PC-3 (cell line): ENCODE measurements around the gene ZNF441. TPM values are rescaled to one million over a fixed set of nuclear protein-coding genes. Genes with fewer than 3 reads are reported as not detected.

Experiments used
- ATAC-seq: fragments of 200-7000 bp; cut with Tn5 transposase; 2 replicates; pipeline ENCODE4 v1.9.1; 2020; ENCODE audit warnings: mild to moderate bottlenecking, moderate library complexity
- BruUV-seq: library from RNA; stranded (reverse); fragments of 400-500 nt; replicated peaks from 2 replicates; lab custom pipeline; 2021; lab: Mats Ljungman, UMichigan
- CTCF ChIA-PET: fragments of 300-600 bp; sonication (Branson Sonifier 250); formaldehyde crosslinking; loops from one replicate; lab custom pipeline; 2022; ENCODE audit warnings: antibody characterized with exemption; lab: Charles Lee
- POLR2A ChIA-PET: fragments of 300-600 bp; sonication (Branson Sonifier 250); formaldehyde crosslinking; loops from one replicate; lab custom pipeline; 2022; ENCODE audit warnings: antibody characterized with exemption; ENCODE audit not compliant: unreplicated experiment; lab: Charles Lee
- DNase-seq: peaks from one replicate; pipeline ENCODE4 v3.0.0-alpha.2; 2015
- H2AFZ ChIP-seq: fragments of 300-600 bp; sonication (generic); 2 replicates; pipeline ENCODE4 v1.6.0; 2016; ENCODE audit warnings: antibody characterized with exemption, low read length
- H3F3A ChIP-seq: fragments of 300-600 bp; sonication (generic); one replicate; pipeline ENCODE4 v1.6.0; 2017; ENCODE audit warnings: antibody characterized with exemption, low read length, control low read depth, mild to moderate bottlenecking; ENCODE audit not compliant: unreplicated experiment
- H3K27ac ChIP-seq: fragments of 300-600 bp; sonication (generic); 2 replicates; pipeline ENCODE4 v1.5.1; 2016; ENCODE audit warnings: mild to moderate bottlenecking, low read length
- H3K27me3 ChIP-seq: fragments of 300-600 bp; sonication (generic); 2 replicates; pipeline ENCODE4 v1.6.1; 2016; ENCODE audit warnings: low read length, mixed read lengths
- H3K36me3 ChIP-seq: fragments of 300-600 bp; sonication (generic); 2 replicates; pipeline ENCODE4 v1.6.1; 2016; ENCODE audit warnings: low read depth, mixed run types, low read length, mixed read lengths
- H3K4me1 ChIP-seq: fragments of 300-600 bp; sonication (generic); 2 replicates; pipeline ENCODE4 v1.5.1; 2016; ENCODE audit warnings: low read length; ENCODE audit not compliant: insufficient read depth
- H3K4me2 ChIP-seq: fragments of 300-600 bp; sonication (generic); 2 replicates; pipeline ENCODE4 v1.6.0; 2016; ENCODE audit warnings: low read length
- H3K4me3 ChIP-seq: fragments of 300-600 bp; sonication (generic); 2 replicates; pipeline ENCODE4 v1.5.1; 2016; ENCODE audit warnings: mild to moderate bottlenecking, low read length, mixed read lengths
- H3K79me2 ChIP-seq: fragments of 300-600 bp; sonication (generic); 2 replicates; pipeline ENCODE4 v1.6.1; 2017; ENCODE audit warnings: low read length, mixed read lengths
- H3K9ac ChIP-seq: fragments of 300-600 bp; sonication (generic); 2 replicates; pipeline ENCODE4 v1.6.0; 2016; ENCODE audit warnings: mild to moderate bottlenecking, low read length
- H3K9me2 ChIP-seq: fragments of 300-600 bp; sonication (generic); replicated peaks from 2 replicates; pipeline ENCODE4 v1.6.1; 2016; ENCODE audit warnings: mixed run types, low read length, mixed read lengths
- H3K9me3 ChIP-seq: fragments of 300-600 bp; sonication (generic); 2 replicates; pipeline ENCODE4 v1.6.1; 2016; ENCODE audit warnings: low read length, mixed read lengths
- H4K20me1 ChIP-seq: fragments of 300-600 bp; sonication (generic); 2 replicates; pipeline ENCODE4 v1.6.1; 2016; ENCODE audit warnings: low read length, mixed read lengths
- EZH2 ChIP-seq: fragments of 300-600 bp; sonication (generic); IDR thresholded peaks from one replicate; pipeline ENCODE4 v1.6.1; 2017; ENCODE audit warnings: antibody characterized with exemption, mild to moderate bottlenecking, low read length; ENCODE audit not compliant: unreplicated experiment
- EZH2phosphoT487 ChIP-seq: fragments of 300-600 bp; sonication (generic); IDR thresholded peaks from 2 replicates; pipeline ENCODE4 v1.6.1; 2018; ENCODE audit warnings: mild to moderate bottlenecking, antibody characterized with exemption, low read length, borderline replicate concordance
- intact Hi-C: fragments of 100-400 bp; cut with micrococcal nuclease; formaldehyde crosslinking; loops from 2 replicates; pipeline ENCODE4 v1.9.0; 2023
- total RNA-seq: library from RNA; depleted of rRNA; stranded (reverse); fragments of >200 nt; gene quantifications from 2 replicates; pipeline ENCODE4 v1.2.3, GENCODE V29; 2014
- TF ChIP-seq, protein P1 (sequence below): fragments of 300-600 bp; sonication (generic); conservative IDR thresholded peaks from 2 replicates; pipeline ENCODE4 v1.5.1; 2017; ENCODE audit warnings: antibody characterized with exemption, low read depth, mild to moderate bottlenecking, low read length

The ZNF441 gene
- total RNA-seq, 1 experiment from 2014 or later = 6.9 TPM

DNA sequence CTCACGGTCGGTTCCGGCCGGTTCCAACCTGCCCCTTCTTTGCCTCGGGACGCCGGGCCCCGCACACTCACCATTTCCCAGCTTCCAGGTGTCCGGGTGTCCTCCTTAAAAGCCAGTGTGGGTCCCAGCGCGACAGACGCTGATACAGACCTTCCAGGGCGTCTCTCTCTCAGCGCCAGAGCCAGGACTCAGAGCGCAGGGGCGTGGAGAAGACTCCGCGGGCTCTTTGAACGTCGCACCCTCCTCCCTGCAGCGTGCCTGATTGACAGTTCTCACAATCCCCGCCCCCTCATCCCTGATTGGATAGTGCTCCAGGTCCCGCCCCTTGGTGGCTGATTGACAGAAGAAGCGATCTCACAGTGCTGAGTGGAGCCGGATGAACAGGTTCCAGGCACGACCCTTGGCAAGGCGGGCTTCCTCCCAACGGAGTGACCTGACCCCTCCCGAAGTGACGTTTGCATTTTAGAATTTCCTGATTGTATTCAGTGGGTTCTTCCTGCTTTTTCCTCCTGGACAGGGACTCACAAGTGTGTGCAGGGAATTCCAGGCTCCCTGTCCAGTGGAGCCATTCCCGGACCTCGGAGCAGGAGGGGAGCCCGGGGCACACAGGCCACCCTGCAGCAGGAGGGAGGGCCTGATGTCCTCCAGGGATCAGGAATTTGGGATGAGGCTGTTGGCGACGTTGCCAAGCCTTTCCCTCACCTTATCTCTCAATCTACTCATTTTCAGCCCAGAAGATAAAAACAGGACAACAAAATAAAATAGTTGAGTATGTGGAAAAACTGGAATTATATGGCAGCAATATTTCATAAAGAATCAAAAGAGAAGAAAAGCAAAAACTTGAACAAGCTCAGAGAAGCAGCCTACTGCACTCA is 27.8 kb upstream of the ZNF441 start, which contains the start of gene ZNF823:
TSS of gene ZNF823 (minus strand) at position 201 of the 875 bp plus-strand sequence. CDS start at position 74, 127 bp downstream.
- DNase-seq = peak; percentile 100
- Histone ChIP-seq H3K9ac (peak within 1 kb of the TSS; percentile 72), H3K9me3 (0 out of 2 replicates have a peak, but pooled peaks cover 3% of the 10 kb centered on the region), H3F3A (no peaks in the 10 kb centered on the region), H3K4me2 (peak within 1 kb of the TSS; percentile 90), H2AFZ (peak within 1 kb of the TSS; percentile 88), H3K4me3 (peak within 1 kb of the TSS; percentile 85), H3K27me3 (no peaks in the 10 kb centered on the region), H3K79me2 (peaks cover 47% of the 10 kb centered on the region), H3K4me1 (peaks cover 20% of the 10 kb centered on the region), H4K20me1 (peaks cover 9% of the 10 kb centered on the region; the same call in 1 of the 2 replicates), H3K9me2 (no peaks in the 10 kb centered on the region), H3K27ac (peak within 1 kb of the TSS; percentile 75), H3K36me3 (no peaks in the 10 kb centered on the region; the same call in 1 of the 2 replicates)
- intact Hi-C loops = loop anchor here (1.0 to 2.0 kb wide), 2 partner anchors 27 to 38 kb away; partner anchors contain the start of gene ZNF441
- TF ChIP-seq EZH2 = no peak
- TF ChIP-seq, protein P1, sequence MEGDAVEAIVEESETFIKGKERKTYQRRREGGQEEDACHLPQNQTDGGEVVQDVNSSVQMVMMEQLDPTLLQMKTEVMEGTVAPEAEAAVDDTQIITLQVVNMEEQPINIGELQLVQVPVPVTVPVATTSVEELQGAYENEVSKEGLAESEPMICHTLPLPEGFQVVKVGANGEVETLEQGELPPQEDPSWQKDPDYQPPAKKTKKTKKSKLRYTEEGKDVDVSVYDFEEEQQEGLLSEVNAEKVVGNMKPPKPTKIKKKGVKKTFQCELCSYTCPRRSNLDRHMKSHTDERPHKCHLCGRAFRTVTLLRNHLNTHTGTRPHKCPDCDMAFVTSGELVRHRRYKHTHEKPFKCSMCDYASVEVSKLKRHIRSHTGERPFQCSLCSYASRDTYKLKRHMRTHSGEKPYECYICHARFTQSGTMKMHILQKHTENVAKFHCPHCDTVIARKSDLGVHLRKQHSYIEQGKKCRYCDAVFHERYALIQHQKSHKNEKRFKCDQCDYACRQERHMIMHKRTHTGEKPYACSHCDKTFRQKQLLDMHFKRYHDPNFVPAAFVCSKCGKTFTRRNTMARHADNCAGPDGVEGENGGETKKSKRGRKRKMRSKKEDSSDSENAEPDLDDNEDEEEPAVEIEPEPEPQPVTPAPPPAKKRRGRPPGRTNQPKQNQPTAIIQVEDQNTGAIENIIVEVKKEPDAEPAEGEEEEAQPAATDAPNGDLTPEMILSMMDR = no peak
- TF ChIP-seq EZH2phosphoT487 = no peak
- ATAC-seq = peak; percentile 93
- ChIA-PET POLR2A (interaction anchor here (0.6 kb wide), 1 partner anchor 700 kb away, joined by 7 read pairs; no protein-coding TSS in a partner anchor), CTCF (no interaction called here)
- TSS peak; percentile 99 for BruUV-seq

DNA sequence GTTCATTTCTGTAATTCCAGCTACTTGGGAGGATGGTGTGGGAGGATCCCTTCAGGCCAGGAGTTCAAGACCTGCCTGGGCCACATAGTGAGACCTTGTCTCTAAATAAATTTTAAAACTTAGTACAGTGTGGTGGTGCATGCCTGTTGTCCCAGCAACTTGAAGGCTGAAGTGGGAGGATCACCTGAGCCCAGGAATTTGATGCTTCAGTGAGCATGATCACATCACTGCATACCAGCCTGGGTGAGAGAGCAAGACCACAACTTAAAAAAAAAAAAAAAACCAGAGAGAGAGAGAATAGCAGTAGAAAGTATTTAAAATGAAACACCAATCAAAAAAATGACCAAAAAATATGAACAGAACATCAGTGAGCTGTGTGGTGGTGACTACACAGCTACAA is 20.9 kb upstream of the ZNF441 start:
- POLR2A ChIA-PET = no interaction called here
- BruUV-seq = no TSS peak
- no peak overlapping the region for H3K4me2 ChIP-seq

More for the DNA sequence above, 20.9 kb upstream of the ZNF441 start:
- Histone ChIP-seq H2AFZ (no peak overlapping the region), H4K20me1 (no peaks in the 10 kb centered on the region), H3K4me1 (no peaks in the 10 kb centered on the region), H3K4me3 (no peak overlapping the region), H3F3A (no peaks in the 10 kb centered on the region), H3K9me3 (peaks cover 29% of the 10 kb centered on the region), H3K27me3 (no peaks in the 10 kb centered on the region), H3K36me3 (no peaks in the 10 kb centered on the region), H3K9ac (no peak overlapping the region), H3K9me2 (no peaks in the 10 kb centered on the region), H3K79me2 (no peaks in the 10 kb centered on the region), H3K27ac (no peak overlapping the region)
- TF ChIP-seq EZH2phosphoT487 = no peak
- no peak for TF ChIP-seq EZH2
- TF ChIP-seq, protein P1 = no peak
- intact Hi-C loops = no loop called here
- CTCF ChIA-PET = no interaction called here
- ATAC-seq (no peak), DNase-seq (no peak)
